ENCODE results near the gene GNAI3. TPM values are rescaled to one million over a fixed set of nuclear protein-coding genes. Genes with fewer than 3 reads are reported as not detected.

The GNAI3 gene
- total and polyA plus RNA-seq, 2 of the 13 experiments (the other 11 are each of a cell fraction or from before 2014, with no cell fraction given), result 4.3 to 9.0 TPM

- 0 out of 2 replicates have a peak, but pooled peaks have one; percentile 29 for TF ChIP-seq TARDBP (CRISPR knock-in tag; IDR thresholded peaks at IDR 0.05)
- TF ChIP-seq KAT2B (IDR thresholded peaks at IDR 0.05; ENCODE audit: borderline replicate concordance, low read depth, low read length), result no peak
- no peak for TF ChIP-seq KMT2A (CRISPR knock-in tag; IDR thresholded peaks at IDR 0.05)
- no peak for TF ChIP-seq ZNF674 (CRISPR knock-in tag; IDR thresholded peaks at IDR 0.05; ENCODE audit: low read depth)
- no peak for TF ChIP-seq GABPA (IDR thresholded peaks at IDR 0.05; ENCODE audit: low read depth, low read length)
- TF ChIP-seq GABPA (CRISPR knock-in tag; IDR thresholded peaks at IDR 0.05; ENCODE audit: low read depth), result peak; percentile 62
- no peak for TF ChIP-seq ZNF557 (CRISPR knock-in tag; IDR thresholded peaks at IDR 0.05)
- peak; percentile 22; the same call in 1 of the 2 replicates for TF ChIP-seq KLF13 (CRISPR knock-in tag; IDR thresholded peaks at IDR 0.05)
- TF ChIP-seq MAX (IDR thresholded peaks at IDR 0.05), result no peak
- no peak for TF ChIP-seq NFIB (CRISPR knock-in tag; IDR thresholded peaks at IDR 0.05; ENCODE audit: borderline replicate concordance)
- no peak for TF ChIP-seq ZNF205 (CRISPR knock-in tag; IDR thresholded peaks at IDR 0.05)
- TF ChIP-seq RFXANK (CRISPR knock-in tag; IDR thresholded peaks at IDR 0.05), result no peak
- TF ChIP-seq, protein P1, sequence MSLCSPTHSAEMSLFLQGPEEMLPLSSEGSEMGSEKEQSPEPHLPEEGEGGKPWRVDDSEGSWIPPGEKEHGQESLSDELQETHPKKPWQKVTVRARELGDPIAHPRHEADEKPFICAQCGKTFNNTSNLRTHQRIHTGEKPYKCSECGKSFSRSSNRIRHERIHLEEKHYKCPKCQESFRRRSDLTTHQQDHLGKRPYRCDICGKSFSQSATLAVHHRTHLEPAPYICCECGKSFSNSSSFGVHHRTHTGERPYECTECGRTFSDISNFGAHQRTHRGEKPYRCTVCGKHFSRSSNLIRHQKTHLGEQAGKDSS (CRISPR knock-in tag; IDR thresholded peaks at IDR 0.05; ENCODE audit: borderline replicate concordance, low read depth), result no peak
- 0 out of 2 replicates have a peak, but pooled peaks have one; percentile 26 for TF ChIP-seq ZNF230 (CRISPR knock-in tag; IDR thresholded peaks at IDR 0.05)
- TF ChIP-seq ZNF891 (CRISPR knock-in tag; IDR thresholded peaks at IDR 0.05), result no peak
- no peak for TF ChIP-seq ZNF776 (CRISPR knock-in tag; IDR thresholded peaks at IDR 0.05)
- TF ChIP-seq ZNF687 (CRISPR knock-in tag; IDR thresholded peaks at IDR 0.05), result peak; percentile 57
- no peak for TF ChIP-seq PHB2 (IDR thresholded peaks at IDR 0.05; ENCODE audit: partially characterized antibody)
- TF ChIP-seq ZNF75D (CRISPR knock-in tag; IDR thresholded peaks at IDR 0.05; ENCODE audit: borderline replicate concordance), result no peak
- TF ChIP-seq, protein P2, sequence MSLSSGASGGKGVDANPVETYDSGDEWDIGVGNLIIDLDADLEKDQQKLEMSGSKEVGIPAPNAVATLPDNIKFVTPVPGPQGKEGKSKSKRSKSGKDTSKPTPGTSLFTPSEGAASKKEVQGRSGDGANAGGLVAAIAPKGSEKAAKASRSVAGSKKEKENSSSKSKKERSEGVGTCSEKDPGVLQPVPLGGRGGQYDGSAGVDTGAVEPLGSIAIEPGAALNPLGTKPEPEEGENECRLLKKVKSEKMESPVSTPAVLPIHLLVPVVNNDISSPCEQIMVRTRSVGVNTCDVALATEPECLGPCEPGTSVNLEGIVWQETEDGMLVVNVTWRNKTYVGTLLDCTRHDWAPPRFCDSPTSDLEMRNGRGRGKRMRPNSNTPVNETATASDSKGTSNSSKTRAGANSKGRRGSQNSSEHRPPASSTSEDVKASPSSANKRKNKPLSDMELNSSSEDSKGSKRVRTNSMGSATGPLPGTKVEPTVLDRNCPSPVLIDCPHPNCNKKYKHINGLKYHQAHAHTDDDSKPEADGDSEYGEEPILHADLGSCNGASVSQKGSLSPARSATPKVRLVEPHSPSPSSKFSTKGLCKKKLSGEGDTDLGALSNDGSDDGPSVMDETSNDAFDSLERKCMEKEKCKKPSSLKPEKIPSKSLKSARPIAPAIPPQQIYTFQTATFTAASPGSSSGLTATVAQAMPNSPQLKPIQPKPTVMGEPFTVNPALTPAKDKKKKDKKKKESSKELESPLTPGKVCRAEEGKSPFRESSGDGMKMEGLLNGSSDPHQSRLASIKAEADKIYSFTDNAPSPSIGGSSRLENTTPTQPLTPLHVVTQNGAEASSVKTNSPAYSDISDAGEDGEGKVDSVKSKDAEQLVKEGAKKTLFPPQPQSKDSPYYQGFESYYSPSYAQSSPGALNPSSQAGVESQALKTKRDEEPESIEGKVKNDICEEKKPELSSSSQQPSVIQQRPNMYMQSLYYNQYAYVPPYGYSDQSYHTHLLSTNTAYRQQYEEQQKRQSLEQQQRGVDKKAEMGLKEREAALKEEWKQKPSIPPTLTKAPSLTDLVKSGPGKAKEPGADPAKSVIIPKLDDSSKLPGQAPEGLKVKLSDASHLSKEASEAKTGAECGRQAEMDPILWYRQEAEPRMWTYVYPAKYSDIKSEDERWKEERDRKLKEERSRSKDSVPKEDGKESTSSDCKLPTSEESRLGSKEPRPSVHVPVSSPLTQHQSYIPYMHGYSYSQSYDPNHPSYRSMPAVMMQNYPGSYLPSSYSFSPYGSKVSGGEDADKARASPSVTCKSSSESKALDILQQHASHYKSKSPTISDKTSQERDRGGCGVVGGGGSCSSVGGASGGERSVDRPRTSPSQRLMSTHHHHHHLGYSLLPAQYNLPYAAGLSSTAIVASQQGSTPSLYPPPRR (CRISPR knock-in tag; IDR thresholded peaks at IDR 0.05; ENCODE audit: borderline replicate concordance), result peak; percentile 30; the same call in 1 of the 2 replicates
- TF ChIP-seq KDM3A (CRISPR knock-in tag; IDR thresholded peaks at IDR 0.05; ENCODE audit: low read depth), result 0 out of 2 replicates have a peak, but pooled peaks have one; percentile 28
- TF ChIP-seq TGIF2 (CRISPR knock-in tag; IDR thresholded peaks at IDR 0.05), result no peak
These were observed 15.9 kb upstream of the GNAI3 start (continued) for GRCh38 chr1:109532365-109533136.
